ENCODE results near the gene SLC12A9.
A peak's percentile ranks its signal among the peaks of the same experiment; 100 is the strongest.

SLC12A9 gene

GRCh38 chr7:100873599-100874299 is 21.2 kb downstream of the SLC12A9 start:
- TF ChIP-seq ZBTB7A (IDR thresholded peaks at IDR 0.05; ENCODE audit: low read depth) (no peak), FOXM1 (IDR thresholded peaks at IDR 0.05; ENCODE audit: borderline replicate concordance, low read depth) (no peak)

DNA sequence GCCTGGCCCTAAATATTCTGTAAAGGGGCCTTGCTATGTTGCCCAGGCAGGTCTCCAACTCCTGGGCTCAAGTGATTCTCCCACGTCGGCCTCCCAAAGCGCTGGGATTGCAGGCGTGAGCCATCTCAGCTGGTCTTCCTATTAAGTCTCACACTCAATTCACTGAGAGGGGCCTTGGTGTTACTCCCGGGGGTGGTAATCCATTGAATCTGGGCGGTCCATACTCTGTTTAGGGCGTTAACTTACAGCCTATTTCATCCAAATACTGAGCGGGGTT is 21.7 kb downstream of the SLC12A9 start:
- TF ChIP-seq EP300 (IDR thresholded peaks at IDR 0.05; ENCODE audit: borderline replicate concordance) (no peak), MAX (IDR thresholded peaks at IDR 0.05) (no peak)

DNA sequence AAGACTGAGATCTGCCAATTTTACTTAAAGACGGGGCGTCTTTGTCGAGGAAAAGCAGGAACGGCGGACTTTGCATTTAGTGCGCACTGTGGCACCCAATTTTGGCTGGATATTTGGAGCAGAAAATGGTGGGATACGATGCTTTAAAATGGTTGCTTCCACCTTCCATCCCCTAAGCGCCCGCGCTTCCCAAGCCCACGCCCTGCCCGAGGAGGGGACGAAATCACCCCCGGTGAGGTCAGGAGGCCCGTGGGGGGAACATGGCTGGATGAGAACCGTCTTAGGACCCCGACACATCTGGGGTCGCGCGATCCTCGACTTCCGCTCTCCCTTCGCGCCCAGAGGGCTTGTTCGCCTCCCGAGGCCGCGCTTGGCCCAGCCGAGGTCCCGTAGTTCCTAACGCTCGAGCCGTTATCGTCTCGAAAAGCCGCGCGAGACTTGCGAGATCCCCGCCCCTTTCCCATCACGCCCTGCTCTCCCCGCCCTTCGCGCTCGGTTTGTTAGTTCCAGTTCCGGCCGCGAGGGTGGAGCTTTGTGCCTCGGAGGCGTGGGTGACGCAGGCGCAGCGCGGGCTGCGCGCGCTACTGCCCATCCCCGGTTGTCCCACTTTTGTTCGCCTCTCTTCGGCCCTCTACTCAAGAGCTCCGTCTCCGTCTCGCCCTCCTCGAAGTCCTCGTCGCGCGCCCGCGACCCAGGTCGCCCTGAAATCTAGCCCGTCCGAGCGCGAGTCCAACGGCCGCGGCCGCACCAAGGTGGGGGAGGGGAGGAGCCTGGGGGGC is 22.3 kb downstream of the SLC12A9 start, which contains the start of gene SRRT:
Gene SRRT (plus strand): TSS at position 527 of the 779 bp plus-strand sequence. CDS start 488 bp downstream, outside the sequence.
- TF ChIP-seq EGR1 (IDR thresholded peaks at IDR 0.05) (peak; percentile 40; the same call in 1 of the 2 replicates), REST (IDR thresholded peaks at IDR 0.05; ENCODE audit: low read depth) (no peak), ZBTB7A (IDR thresholded peaks at IDR 0.05; ENCODE audit: low read depth) (peak; percentile 62), TAF1 (IDR thresholded peaks at IDR 0.05; ENCODE audit: low read depth) (peak; percentile 86), NFIC (IDR thresholded peaks at IDR 0.05) (no peak), EP300 (IDR thresholded peaks at IDR 0.05; ENCODE audit: borderline replicate concordance) (peak; percentile 45; the same call in 1 of the 2 replicates), TCF12 (IDR thresholded peaks at IDR 0.05; ENCODE audit: low read depth) (peak; percentile 50; the same call in 1 of the 2 replicates), USF1 (IDR thresholded peaks at IDR 0.05) (peak; percentile 31; the same call in 1 of the 2 replicates), CEBPB (IDR thresholded peaks at IDR 0.05) (no peak), MAX (IDR thresholded peaks at IDR 0.05) (peak; percentile 88), CREB1 (IDR thresholded peaks at IDR 0.05; ENCODE audit: low read depth) (peak; percentile 52), FOXM1 (IDR thresholded peaks at IDR 0.05; ENCODE audit: borderline replicate concordance, low read depth) (0 out of 2 replicates have a peak, but pooled peaks have one; percentile 36), YY1 (IDR thresholded peaks at IDR 0.05; ENCODE audit: low read depth) (peak; percentile 82; the same call in 1 of the 2 replicates), RAD21 (IDR thresholded peaks at IDR 0.05; ENCODE audit: low read depth) (no peak), TEAD4 (IDR thresholded peaks at IDR 0.05) (peak; percentile 49)

DNA sequence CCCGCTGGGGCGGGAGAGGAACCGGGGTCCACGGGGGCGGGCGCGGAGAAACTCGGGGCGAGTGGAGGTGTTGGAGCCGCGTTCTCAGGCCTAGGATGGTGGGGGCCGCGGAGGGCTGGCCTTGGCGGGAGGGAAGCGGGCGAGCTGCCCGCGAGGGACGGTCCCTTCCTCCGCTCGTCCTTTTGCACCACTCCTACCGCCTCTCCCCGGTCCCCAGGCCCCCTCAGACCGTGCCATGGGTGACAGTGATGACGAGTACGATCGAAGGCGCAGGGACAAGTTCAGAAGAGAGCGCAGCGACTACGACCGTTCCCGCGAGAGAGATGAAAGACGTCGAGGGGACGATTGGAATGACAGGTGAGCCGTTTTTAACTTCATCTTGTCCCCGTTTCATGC is 22.8 kb downstream of the SLC12A9 start:
- TF ChIP-seq RAD21 (IDR thresholded peaks at IDR 0.05; ENCODE audit: low read depth) (no peak), ZBTB7A (IDR thresholded peaks at IDR 0.05; ENCODE audit: low read depth) (no peak), EP300 (IDR thresholded peaks at IDR 0.05; ENCODE audit: borderline replicate concordance) (no peak), REST (IDR thresholded peaks at IDR 0.05; ENCODE audit: low read depth) (no peak), MAX (IDR thresholded peaks at IDR 0.05) (no peak), USF1 (IDR thresholded peaks at IDR 0.05) (no peak), TEAD4 (IDR thresholded peaks at IDR 0.05) (no peak), CEBPB (IDR thresholded peaks at IDR 0.05) (no peak), FOXM1 (IDR thresholded peaks at IDR 0.05; ENCODE audit: borderline replicate concordance, low read depth) (no peak), YY1 (IDR thresholded peaks at IDR 0.05; ENCODE audit: low read depth) (no peak), TAF1 (IDR thresholded peaks at IDR 0.05; ENCODE audit: low read depth) (no peak; the same call in 1 of the 2 replicates), NFIC (IDR thresholded peaks at IDR 0.05) (no peak), CREB1 (IDR thresholded peaks at IDR 0.05; ENCODE audit: low read depth) (no peak), TCF12 (IDR thresholded peaks at IDR 0.05; ENCODE audit: low read depth) (no peak), EGR1 (IDR thresholded peaks at IDR 0.05) (no peak)

DNA sequence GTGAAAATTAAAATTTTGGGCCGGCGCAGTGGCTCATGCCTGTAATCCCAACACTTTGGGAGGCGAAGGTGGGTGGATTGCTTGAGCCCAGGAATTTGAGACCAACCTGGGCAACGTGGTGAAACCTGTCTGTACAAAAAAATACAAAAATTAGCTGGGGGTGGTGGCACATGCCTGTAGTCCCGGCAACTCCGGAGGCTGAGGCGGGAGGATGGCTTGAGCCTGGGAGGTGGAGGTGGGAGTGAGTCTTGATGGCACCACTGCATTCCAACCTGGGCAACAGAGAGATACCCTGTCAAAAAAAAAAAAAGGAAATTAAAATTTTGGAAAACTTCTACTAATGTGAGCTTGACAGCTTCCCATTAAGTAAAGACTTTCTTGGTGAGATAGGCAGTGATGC is 25.5 kb downstream of the SLC12A9 start:
- TF ChIP-seq RAD21 (IDR thresholded peaks at IDR 0.05; ENCODE audit: low read depth) (no peak), TCF12 (IDR thresholded peaks at IDR 0.05; ENCODE audit: low read depth) (no peak), CREB1 (IDR thresholded peaks at IDR 0.05; ENCODE audit: low read depth) (no peak), MAX (IDR thresholded peaks at IDR 0.05) (no peak), TAF1 (IDR thresholded peaks at IDR 0.05; ENCODE audit: low read depth) (no peak), FOXM1 (IDR thresholded peaks at IDR 0.05; ENCODE audit: borderline replicate concordance, low read depth) (no peak), REST (IDR thresholded peaks at IDR 0.05; ENCODE audit: low read depth) (no peak), EP300 (IDR thresholded peaks at IDR 0.05; ENCODE audit: borderline replicate concordance) (no peak), TEAD4 (IDR thresholded peaks at IDR 0.05) (no peak)
